Type B pancreatic cell (in vitro differentiated cells): ENCODE data around the gene PGF. TPM values are rescaled to one million over a fixed set of nuclear protein-coding genes. Genes with fewer than 3 reads are reported as not detected.

Source experiments
- DNase-seq: peaks from one replicate; pipeline ENCODE4 v3.0.0; 2021; ENCODE audit warnings: mixed read lengths; ENCODE audit not compliant: unreplicated experiment; ENCODE audit errors: extremely low spot score
- H3K27ac Mint-ChIP-seq: 2 replicates; pipeline ENCODE4 v1.8.0; 2021; ENCODE audit warnings: mild to moderate bottlenecking, mixed read lengths
- H3K27me3 Mint-ChIP-seq: 2 replicates; pipeline ENCODE4 v1.8.0; 2021; ENCODE audit warnings: mixed read lengths
- H3K36me3 Mint-ChIP-seq: 2 replicates; pipeline ENCODE4 v1.8.0; 2021; ENCODE audit warnings: mixed read lengths
- H3K4me1 Mint-ChIP-seq: one replicate; pipeline ENCODE4 v1.8.0; 2021; ENCODE audit warnings: mixed read lengths; ENCODE audit not compliant: unreplicated experiment
- H3K4me3 Mint-ChIP-seq: 2 replicates; pipeline ENCODE4 v1.8.0; 2021; ENCODE audit warnings: mild to moderate bottlenecking, mixed read lengths
- H3K9me3 Mint-ChIP-seq: 2 replicates; pipeline ENCODE4 v1.8.0; 2021; ENCODE audit warnings: mixed read lengths
- CTCF ChIP-seq: fragments of 200-600 bp; sonication (generic); conservative IDR thresholded peaks from 2 replicates; pipeline ENCODE4 v1.5.0; 2021; ENCODE audit warnings: antibody characterized with exemption, mild to moderate bottlenecking
- total RNA-seq: library from RNA; stranded (reverse); gene quantifications from 2 replicates; pipeline ENCODE4 v1.2.1, GENCODE V29; 2021; ENCODE audit warnings: low replicate concordance

Gene PGF
- total RNA-seq, 1 donor from 2014 or later: 16.8 TPM

- no peak for DNase-seq
- Mint-ChIP-seq H3K9me3 (no peaks in the 10 kb centered on the region), H3K27me3 (peaks cover 4% of the 10 kb centered on the region), H3K4me3 (peak overlapping the region; percentile 73), H3K36me3 (no peaks in the 10 kb centered on the region), H3K27ac (peak overlapping the region; percentile 30), H3K4me1 (peaks cover 20% of the 10 kb centered on the region)
- TF ChIP-seq CTCF: no peak
These were observed 1.1 kb upstream of the PGF start for GRCh38 chr14:74956280-74957072.

- no peaks in the 10 kb centered on the region for H3K9me3 Mint-ChIP-seq
- H3K4me3 Mint-ChIP-seq: peak overlapping the region; percentile 73
- peaks cover 4% of the 10 kb centered on the region for H3K27me3 Mint-ChIP-seq
- H3K4me1 Mint-ChIP-seq: peaks cover 26% of the 10 kb centered on the region
- H3K36me3 Mint-ChIP-seq: no peaks in the 10 kb centered on the region
- no peak for TF ChIP-seq CTCF
- DNase-seq: no peak
- H3K27ac Mint-ChIP-seq: peak overlapping the region; percentile 30
These were observed 556 bp upstream of the PGF start for GRCh38 chr14:74956027-74956279.

GRCh38 chr14:74954947-74955228 is 509 bp downstream of the PGF start:
- TF ChIP-seq CTCF: no peak
- peaks cover 36% of the 10 kb centered on the region for H3K4me1 Mint-ChIP-seq

GRCh38 chr14:74954232-74954946 is 1.0 kb downstream of the PGF start:
- TF ChIP-seq CTCF: no peak
- Mint-ChIP-seq H3K9me3 (no peaks in the 10 kb centered on the region), H3K27ac (no peak overlapping the region), H3K4me3 (peak overlapping the region; percentile 78), H3K36me3 (peaks cover 5% of the 10 kb centered on the region), H3K4me1 (peaks cover 38% of the 10 kb centered on the region), H3K27me3 (peaks cover 4% of the 10 kb centered on the region)
- DNase-seq: no peak

More at GRCh38 chr14:74954947-74955228, 509 bp downstream of the PGF start:
- Mint-ChIP-seq H3K9me3 (no peaks in the 10 kb centered on the region), H3K27me3 (peaks cover 4% of the 10 kb centered on the region), H3K4me3 (peak overlapping the region; percentile 78), H3K36me3 (peaks cover 4% of the 10 kb centered on the region), H3K27ac (no peak overlapping the region)
- DNase-seq: no peak

- TF ChIP-seq CTCF: no peak
- DNase-seq: no peak
- Mint-ChIP-seq H3K4me1 (peaks cover 38% of the 10 kb centered on the region), H3K27ac (no peak overlapping the region), H3K4me3 (peak overlapping the region; percentile 78), H3K27me3 (peaks cover 4% of the 10 kb centered on the region), H3K9me3 (no peaks in the 10 kb centered on the region), H3K36me3 (peaks cover 5% of the 10 kb centered on the region)
These were observed 1.7 kb downstream of the PGF start for GRCh38 chr14:74953686-74954085.
